ENCODE results near the gene LTF.

- TF ChIP-seq CTCF (IDR thresholded peaks at IDR 0.05; ENCODE audit: poor library complexity, severe bottlenecking): no peak
- TF ChIP-seq EZH2 (IDR thresholded peaks at IDR 0.05; ENCODE audit: borderline replicate concordance, insufficient read depth, low read length, poor library complexity, severe bottlenecking): no peak
- TF ChIP-seq RAD21 (conservative IDR thresholded peaks at IDR 0.05): no peak
- no peak for TF ChIP-seq EP300 (conservative IDR thresholded peaks at IDR 0.05; ENCODE audit: poor library complexity, severe bottlenecking)
- TF ChIP-seq POLR2AphosphoS5 (IDR thresholded peaks at IDR 0.05): no peak
- no peak for TF ChIP-seq MXI1 (conservative IDR thresholded peaks at IDR 0.05; ENCODE audit: poor library complexity, severe bottlenecking)
These were observed 32.2 kb upstream of the LTF start for GRCh38 chr3:46496746-46497555.
